Upper lobe of right lung (tissue), 1 donor: ENCODE results near the gene NKD1. TPM values are rescaled to one million over a fixed set of nuclear protein-coding genes. Genes with fewer than 3 reads are reported as not detected.

Experiments used
- ATAC-seq: fragments of 200-7000 bp; cut with Tn5 transposase; one replicate; pipeline ENCODE4 v1.9.1; 2020; ENCODE audit warnings: mild to moderate bottlenecking, moderate library complexity
- DNase-seq: peaks from one replicate; pipeline ENCODE4 v3.0.0-alpha.2; 2020
- H3K27ac ChIP-seq: fragments of 200-600 bp; one replicate; pipeline ENCODE4 v1.8.0; 2022
- H3K27me3 ChIP-seq: fragments of 200-600 bp; one replicate; pipeline ENCODE4 v1.8.0; 2022; ENCODE audit warnings: mild to moderate bottlenecking
- H3K36me3 ChIP-seq: fragments of 200-600 bp; one replicate; pipeline ENCODE4 v1.8.0; 2022
- H3K4me1 ChIP-seq: fragments of 200-600 bp; one replicate; pipeline ENCODE4 v1.8.0; 2022
- H3K4me3 ChIP-seq: fragments of 200-600 bp; one replicate; pipeline ENCODE4 v1.8.0; 2022; ENCODE audit warnings: mild to moderate bottlenecking
- H3K9me3 ChIP-seq: fragments of 200-600 bp; one replicate; pipeline ENCODE4 v1.8.0; 2022
- CTCF ChIP-seq: fragments of 200-600 bp; IDR thresholded peaks from one replicate; pipeline ENCODE4 v1.8.0; 2022; ENCODE audit warnings: antibody characterized with exemption
- intact Hi-C: fragments of 100-400 bp; cut with DNase I; formaldehyde crosslinking; loops from one replicate; pipeline ENCODE4 v1.11.0; 2022
- total RNA-seq: library from RNA; stranded (reverse); fragmentation: NEBNext Ultra II Directional; extraction: Animal tissue kit (Norgen Biotek cat#: 25700); gene quantifications from one replicate; pipeline ENCODE4 v1.2.1, GENCODE V29; 2021
- donor health status: DM: no; HTN: yes; CAD: no; lungs with severe emphysema.

NKD1 gene
- total RNA-seq, 1 donor from 2014 or later, result 47.2 TPM

GRCh38 chr16:50697421-50697715 is 149.2 kb downstream of the NKD1 start:
- Histone ChIP-seq H3K27ac (peak overlapping the region; percentile 77), H3K4me1 (peaks cover 36% of the 10 kb centered on the region), H3K4me3 (peak overlapping the region; percentile 48), H3K27me3 (no peaks in the 10 kb centered on the region), H3K9me3 (no peaks in the 10 kb centered on the region), H3K36me3 (no peaks in the 10 kb centered on the region)
- DNase-seq (no peak), ATAC-seq (no peak)
- intact Hi-C loops, result no loop called here
- TF ChIP-seq CTCF, result no peak

DNA sequence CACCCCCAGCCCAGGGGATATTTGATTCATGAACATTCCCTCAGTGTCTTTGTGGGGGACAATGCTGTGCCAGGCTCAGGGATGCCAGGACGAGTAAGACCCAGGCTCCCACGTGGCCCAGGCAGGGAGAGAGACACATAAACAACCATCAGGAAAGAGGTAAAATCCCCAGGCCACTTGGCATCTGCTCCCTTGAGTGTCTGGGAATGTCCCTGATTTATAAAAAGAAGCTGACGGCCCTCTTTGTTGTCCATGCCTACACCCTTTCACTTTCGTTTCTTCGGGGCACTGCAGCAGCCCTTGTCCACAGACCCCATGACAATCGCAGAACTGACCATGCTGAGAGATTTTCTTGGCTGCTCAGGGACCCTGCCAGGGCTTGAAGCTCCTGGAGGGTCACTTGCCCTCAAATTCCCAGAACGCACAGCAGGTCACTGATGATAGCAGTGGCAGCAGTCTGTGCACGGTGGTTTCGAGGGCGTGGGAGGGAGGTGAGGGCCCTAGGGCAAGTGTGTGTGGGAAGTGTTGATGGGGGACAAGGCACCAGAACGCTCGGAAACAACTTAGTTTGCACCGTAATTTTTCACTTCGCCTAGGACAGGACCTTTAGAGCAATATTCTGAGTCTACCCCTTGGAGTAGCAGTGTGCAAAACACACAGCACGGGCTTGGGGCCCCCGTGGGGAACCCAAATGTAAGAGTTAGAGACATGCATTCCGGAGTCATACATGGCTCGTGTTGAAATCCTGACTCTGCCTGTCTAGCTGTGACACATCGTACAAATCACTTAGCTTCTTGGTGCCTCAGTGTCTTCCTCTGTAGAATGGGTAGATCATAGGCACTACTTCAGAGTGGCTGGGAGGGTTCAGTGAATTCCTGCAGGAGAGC is 149.9 kb downstream of the NKD1 start:
- peaks cover 36% of the 10 kb centered on the region for H3K4me1 ChIP-seq
- intact Hi-C loops, result no loop called here
- peak overlapping the region; percentile 48 for H3K4me3 ChIP-seq
- DNase-seq, result no peak
- ATAC-seq, result peak; percentile 64
- TF ChIP-seq CTCF, result no peak
- no peaks in the 10 kb centered on the region for H3K36me3 ChIP-seq
- H3K9me3 ChIP-seq, result no peaks in the 10 kb centered on the region
- H3K27me3 ChIP-seq, result no peaks in the 10 kb centered on the region
- peak overlapping the region; percentile 77 for H3K27ac ChIP-seq

Other genes starting within 250 kb of the NKD1 start
- gene BRD7, start 179.4 kb upstream of the NKD1 start, total RNA-seq, result 62.9 TPM
- gene SNX20, start 132.9 kb downstream of the NKD1 start, total RNA-seq, result 9.2 TPM
- 4.2 TPM for gene NOD2, start 145.2 kb downstream of the NKD1 start, total RNA-seq
- gene CYLD, start 193.7 kb downstream of the NKD1 start, total RNA-seq, result 48.3 TPM